ENCODE measurements around the gene ADCY5.

DNA sequence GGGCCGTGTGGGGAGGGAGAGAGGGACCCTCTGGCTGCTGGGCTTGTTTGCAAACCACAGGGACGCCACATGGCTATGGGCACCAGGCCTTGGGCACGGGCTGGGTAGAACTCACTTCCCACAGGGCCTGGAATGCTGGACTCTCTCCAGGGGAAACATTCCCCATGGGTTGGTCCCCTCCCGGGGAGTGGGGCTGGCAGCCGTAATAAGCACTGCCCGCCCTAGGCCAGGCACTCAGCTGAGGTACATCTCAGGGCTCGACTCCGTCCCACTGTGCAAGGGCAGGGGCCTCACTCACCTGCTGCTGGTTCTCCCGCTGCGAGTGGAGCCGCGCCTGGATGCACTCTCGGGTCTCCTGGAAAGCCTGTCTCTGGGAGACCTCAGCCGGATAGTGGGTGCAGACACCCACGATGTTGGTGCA, 96.7 kb downstream of the ADCY5 start:
- TF ChIP-seq, protein P1, sequence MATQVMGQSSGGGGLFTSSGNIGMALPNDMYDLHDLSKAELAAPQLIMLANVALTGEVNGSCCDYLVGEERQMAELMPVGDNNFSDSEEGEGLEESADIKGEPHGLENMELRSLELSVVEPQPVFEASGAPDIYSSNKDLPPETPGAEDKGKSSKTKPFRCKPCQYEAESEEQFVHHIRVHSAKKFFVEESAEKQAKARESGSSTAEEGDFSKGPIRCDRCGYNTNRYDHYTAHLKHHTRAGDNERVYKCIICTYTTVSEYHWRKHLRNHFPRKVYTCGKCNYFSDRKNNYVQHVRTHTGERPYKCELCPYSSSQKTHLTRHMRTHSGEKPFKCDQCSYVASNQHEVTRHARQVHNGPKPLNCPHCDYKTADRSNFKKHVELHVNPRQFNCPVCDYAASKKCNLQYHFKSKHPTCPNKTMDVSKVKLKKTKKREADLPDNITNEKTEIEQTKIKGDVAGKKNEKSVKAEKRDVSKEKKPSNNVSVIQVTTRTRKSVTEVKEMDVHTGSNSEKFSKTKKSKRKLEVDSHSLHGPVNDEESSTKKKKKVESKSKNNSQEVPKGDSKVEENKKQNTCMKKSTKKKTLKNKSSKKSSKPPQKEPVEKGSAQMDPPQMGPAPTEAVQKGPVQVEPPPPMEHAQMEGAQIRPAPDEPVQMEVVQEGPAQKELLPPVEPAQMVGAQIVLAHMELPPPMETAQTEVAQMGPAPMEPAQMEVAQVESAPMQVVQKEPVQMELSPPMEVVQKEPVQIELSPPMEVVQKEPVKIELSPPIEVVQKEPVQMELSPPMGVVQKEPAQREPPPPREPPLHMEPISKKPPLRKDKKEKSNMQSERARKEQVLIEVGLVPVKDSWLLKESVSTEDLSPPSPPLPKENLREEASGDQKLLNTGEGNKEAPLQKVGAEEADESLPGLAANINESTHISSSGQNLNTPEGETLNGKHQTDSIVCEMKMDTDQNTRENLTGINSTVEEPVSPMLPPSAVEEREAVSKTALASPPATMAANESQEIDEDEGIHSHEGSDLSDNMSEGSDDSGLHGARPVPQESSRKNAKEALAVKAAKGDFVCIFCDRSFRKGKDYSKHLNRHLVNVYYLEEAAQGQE (IDR thresholded peaks at IDR 0.05; ENCODE audit: insufficient read depth in 1 of 2, low read depth in 2 of 2, low read length in 2 of 2) = no peak
- no peak for TF ChIP-seq TAF1 (IDR thresholded peaks at IDR 0.05; ENCODE audit: borderline replicate concordance, insufficient read depth, low read length)

All from PFSK-1 (cell line).